Hematopoietic multipotent progenitor cell treated with erythropoietin and hydrocortisone succinate and interleukin-3 and kit ligand, for 4 days (in vitro differentiated cells): Measurements from ENCODE around the gene CLTCL1.
A peak's percentile ranks its signal among the peaks of the same experiment; 100 is the strongest.
"Not testable (repeated sequence)": the region's sequence is repeated elsewhere in the genome, so short reads cannot be mapped to it uniquely, and the experiment has no call there.

ENCODE experiments used
- DNase-seq: peaks from one replicate; pipeline ENCODE4 v3.0.0-alpha.2; 2015

The CLTCL1 gene

DNA sequence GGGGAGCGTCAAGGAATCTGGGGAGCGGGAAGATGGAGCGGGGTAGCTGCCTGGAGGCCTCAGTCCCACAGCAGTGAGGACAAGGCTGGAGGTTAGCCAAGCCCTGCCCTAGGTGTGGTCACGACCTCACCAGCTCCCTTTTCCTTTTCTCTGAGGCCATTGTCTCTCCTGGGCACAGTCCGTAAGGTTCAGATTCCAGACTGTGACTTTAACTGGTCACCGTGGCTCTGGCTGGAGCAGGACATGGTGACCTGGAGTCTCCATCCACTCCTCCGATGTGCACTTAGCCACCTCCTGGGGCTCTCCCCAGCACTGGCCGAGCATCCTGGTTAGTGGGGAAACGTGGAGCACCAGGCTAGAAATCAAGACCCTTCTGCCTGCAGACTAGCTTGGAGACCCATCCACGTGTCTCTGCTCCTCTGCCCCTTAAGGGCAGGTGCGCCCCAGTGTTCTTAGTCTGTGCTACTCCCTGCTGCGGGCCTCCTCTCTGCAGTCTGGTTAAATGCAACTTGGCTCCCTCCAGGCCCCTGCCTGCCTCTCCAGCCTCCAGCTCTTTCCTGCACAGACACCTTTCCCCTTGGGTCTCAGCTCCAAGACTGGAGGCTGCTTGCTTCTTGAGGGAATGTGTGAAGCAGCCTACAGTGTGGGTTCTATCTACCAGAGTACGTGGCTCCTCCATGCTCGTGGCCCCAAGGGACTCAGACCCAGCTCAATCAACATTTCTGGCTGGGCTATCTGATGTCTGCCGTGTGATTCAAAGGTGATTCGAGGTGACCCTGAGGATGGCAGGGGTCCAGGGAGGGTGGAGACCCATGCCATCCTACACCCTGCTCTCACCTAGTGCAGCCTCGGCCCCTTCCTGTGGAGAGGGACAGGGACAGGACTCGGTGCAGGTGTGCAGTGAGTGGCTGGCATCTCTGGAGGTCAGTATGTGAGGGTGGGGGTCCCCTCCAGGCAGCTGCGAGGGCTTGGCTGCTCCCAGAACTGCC is 118.2 kb downstream of the CLTCL1 start:
- no peak for DNase-seq

DNA sequence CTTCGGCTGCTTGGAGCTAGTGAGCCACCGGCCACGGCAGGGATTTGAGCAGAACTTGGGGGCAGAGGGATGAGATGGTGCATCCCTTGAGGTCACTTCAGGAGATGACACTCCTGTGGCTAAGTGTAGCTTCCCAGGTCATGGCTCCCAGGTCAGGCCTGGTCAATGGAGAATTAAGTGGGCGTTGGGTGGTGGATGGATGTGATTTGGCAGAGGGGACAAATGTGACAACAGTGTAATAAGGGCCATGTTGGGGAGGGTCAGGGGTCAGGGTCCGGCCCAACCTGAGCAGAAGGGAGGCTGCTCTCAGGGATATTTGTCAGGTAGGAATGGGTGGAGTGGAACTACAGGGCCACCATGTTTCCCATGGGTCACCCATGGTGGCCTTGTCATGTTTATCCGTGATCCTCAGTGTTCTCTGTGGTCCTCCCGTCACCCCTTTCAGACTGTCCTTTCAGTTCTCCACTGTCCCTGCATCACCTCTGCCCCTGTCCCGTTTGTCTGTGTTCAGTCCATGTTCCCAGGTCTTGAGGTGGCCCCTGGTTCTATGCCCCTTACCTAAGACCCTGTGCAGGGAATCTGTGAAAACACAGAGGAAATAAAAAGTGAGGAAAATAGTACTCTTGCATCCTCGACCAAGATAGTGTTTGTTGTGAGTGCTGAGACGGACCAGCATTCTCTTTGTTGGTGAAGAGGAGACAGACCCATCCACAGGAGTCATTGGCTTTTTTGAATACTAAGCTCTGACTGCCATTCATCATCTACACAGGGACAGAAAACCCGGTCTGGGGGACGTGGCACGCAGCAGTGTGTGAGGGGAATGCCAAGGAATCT is 119.1 kb downstream of the CLTCL1 start:
- no peak for DNase-seq

- DNase-seq, result no peak
These were observed 121.6 kb downstream of the CLTCL1 start for GRCh38 chr22:19169947-19170318.

GRCh38 chr22:19169002-19169946 is 122.2 kb downstream of the CLTCL1 start:
- peak; percentile 40 for DNase-seq

- no peak for DNase-seq
These were observed 123.2 kb downstream of the CLTCL1 start for GRCh38 chr22:19168088-19168890.

GRCh38 chr22:19167106-19167869 is 124.2 kb downstream of the CLTCL1 start:
- no peak for DNase-seq

GRCh38 chr22:19166421-19166820 is 125.1 kb downstream of the CLTCL1 start:
- DNase-seq, result no peak

DNA sequence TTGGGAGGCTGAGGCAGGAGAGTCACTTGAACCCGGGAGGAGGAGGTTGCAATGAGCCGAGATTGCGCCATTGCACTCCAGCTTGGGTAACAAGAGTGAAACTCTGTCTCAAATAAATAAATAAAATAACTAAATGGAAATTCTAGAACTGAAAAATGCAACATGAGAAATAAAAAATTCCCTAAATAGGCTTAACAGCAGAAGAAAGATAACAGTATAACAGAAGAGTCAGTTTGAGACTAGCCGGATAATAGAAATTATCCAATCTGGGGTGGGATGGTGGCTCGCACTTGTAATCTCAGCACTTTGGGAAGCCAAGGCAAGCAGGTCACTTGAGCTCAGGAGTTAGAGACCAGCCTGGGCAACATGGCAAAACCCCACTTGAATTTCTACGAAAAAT is 127.1 kb downstream of the CLTCL1 start:
- DNase-seq, result no peak

GRCh38 chr22:19158649-19159048 is 132.9 kb downstream of the CLTCL1 start:
- not testable (repeated sequence) for DNase-seq

DNA sequence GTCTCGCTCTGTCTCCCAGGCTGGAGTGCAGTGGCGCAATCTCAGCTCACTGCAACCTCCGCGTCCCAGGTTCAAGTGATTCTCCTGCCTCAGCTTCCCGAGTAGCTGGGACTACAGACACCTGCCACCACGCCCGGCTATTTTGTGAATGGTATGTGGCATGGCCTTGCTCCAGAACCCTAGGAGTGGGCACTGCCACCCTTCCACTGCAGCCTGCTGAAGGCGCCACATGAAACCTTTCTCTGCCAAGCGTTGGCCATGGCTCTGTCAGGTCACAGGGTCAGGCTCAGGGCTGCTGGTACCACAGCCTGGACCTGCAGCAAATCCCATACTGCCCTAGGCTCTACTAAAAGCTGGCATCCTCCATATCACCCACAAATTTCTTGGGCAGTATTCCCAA is 135.4 kb downstream of the CLTCL1 start:
- not testable (repeated sequence) for DNase-seq

DNA sequence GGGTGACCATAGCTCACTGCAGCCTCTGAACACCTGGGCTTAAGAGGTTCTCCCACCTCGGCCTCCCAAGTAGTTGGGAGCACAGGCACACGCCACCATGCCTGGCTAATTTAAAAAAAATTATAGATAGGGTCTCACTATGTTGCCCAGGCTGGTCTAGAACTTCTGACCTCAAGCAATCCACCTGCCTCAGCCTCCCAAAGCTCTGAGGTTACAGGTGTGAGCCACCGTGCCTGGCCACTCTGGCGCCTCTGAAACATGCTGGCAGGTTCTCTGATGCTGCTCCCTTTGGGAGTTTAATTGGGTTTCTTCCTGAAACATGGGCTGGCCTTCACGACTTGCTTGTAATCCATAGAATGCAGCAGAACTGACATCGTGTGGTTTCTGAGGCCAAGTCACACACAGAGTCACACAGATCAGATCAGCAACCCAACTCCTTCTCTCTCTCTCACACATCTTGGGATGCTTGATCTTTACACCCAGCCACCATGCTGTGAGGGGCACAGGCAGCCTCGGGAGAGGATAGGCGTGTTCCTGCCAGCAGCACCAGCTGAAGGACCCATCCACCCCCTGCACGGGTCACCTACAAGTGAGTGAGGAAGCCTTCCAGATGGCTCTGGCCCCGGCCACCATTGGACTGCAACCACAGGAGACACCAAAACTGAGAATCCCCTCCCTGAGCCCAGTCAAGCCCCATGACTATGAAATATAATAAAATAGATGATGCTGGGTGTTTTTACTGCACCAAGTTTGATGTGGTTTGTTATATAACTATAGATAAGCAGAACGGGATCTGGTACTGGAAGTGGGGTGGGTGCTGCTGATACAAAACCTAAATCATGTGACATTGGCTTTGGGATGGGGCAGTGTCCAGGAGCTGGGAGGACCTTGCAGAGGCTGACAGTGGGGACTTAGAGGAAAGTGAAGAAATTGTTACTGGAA is 138.3 kb downstream of the CLTCL1 start:
- peak; percentile 61 for DNase-seq

DNA sequence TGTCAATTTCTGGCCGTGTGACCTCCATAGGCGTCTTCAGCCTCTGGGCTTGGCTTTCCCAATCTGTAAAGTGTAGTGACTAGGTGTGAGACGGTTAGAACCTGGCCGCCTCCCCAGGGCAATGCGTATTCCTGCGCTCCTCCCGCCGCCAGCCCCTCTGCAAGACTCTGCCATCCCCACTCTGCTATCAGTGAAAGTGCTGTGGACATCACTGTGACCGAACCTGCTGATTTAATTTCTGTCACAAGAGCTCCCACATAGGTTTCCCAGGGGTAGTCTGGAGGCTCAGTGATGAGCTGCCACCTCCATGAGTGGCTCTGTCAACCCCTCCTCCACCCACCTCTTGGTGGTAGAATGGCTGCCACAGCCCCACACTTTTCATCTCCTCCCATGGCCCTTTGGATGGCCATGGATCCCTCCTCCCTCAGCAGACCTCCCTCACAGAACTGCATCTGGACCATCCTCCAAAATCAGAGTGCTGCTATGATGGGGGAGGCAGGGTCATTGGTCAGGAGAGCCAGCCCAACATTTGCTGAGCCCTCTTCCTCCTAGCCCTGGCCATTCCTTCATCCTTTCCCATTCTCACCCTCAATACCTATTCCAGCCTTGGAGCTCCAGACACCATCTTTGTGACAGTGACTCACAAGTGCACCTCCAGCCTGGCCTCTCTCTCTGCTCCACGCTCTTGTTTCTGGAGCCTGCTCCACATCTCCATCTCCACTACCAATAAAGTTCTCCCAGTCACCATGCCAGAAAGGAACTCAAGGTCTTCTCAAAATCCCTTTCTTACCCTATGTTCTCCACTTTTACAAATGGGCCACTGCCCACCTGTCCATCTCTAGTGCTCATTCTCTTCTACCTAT is 140.0 kb downstream of the CLTCL1 start:
- no peak for DNase-seq

GRCh38 chr22:19150482-19151328 is 140.8 kb downstream of the CLTCL1 start:
- no peak for DNase-seq

DNA sequence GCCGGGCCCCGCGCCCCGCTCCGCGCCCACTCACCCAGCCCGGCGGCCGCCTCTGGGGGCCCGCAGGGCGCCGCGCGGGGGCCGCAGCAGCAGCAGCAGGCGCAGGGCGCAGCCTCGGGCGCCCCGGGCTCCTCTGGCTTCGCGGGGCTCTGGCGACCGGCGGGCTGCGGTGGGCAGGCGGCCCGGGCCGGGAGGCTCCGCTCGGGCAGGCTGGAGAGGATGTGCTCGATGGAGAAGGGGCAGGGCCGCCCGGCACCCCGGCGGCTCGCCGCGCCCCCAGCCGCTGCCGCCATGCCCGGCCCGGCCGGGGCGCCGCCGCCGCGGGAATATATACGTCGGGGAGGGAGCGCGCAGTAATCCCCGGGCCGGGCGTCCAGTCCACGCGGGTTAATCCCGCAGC is 141.5 kb downstream of the CLTCL1 start, which contains the start of gene GSC2:
GSC2 (minus strand) TSS at position 302 of the 400 bp plus-strand sequence; CDS start at position 293, 9 bp downstream.
- DNase-seq, result no peak

DNA sequence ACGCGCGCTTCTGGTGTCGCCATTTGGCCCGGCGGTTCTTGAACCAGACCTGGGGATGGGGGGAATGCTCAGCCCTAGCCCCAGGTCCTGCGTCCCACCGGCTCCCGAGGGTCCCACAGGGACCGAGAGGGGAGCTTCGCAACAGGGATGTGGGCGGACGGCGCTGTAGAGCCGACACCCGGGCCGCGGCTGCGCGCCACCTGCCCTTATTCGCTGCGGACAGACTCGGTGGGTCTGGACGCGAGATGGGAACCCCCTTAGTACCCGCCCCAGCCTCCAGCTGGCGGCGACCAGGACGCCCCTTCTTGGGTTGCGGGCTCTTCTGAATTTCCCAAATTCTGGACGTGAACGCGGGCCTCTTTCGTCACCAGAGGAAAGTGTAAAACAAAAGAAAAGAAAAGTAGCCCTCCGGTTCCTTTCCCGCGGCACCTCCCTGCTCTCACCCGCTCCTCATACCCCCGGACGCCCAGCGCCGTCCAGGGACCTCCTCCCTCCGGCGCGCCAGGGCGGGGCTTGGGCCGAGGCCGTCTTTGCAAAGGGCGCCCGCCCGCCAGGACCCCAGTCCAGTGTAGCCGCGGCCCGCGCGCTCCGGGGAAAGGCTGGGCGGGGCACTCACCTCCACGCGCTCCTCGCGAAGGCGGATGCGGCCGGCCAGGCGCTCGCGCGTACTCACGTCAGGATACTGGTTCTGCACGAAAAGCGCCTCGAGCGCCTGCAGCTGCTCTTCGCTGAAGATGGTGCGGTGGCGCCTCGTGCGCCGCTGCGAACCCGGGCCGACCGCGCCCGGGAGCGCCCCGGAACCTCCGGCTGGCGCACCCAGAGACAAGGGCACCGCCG is 142.3 kb downstream of the CLTCL1 start:
- peak; percentile 54 for DNase-seq

DNA sequence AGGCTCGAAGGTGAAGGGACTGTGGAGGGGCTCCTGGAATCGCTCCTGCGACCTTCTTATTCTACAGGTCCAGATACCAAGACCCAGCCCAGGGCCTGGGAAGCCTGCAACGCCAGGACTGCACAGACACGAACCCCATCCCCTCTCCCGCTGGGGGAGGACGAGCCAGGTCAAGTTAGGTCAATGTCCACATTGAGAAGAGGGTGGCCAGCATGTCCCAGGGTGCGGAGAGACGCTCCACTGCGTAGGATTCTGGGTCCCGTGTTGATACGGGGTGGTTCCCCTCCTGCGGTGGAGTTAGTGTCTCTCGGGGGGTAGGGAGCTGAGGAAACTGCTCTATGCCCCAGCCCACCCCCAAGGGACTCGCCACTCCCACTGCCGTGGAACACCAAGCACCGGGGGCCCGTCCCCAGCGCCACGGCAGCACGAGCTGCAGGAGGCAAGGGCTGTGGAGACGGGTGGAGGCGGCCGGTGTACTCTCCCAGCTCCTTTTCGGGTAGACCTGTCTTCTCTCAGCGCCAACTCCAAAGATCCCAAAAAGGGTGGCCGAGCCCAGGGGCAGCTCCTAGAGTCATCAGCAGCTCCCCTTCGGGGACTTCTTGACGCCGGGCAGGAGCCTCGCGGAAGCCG is 143.0 kb downstream of the CLTCL1 start:
- no peak for DNase-seq
